ENCODE measurements around the gene OSGEP.

Gene OSGEP

DNA sequence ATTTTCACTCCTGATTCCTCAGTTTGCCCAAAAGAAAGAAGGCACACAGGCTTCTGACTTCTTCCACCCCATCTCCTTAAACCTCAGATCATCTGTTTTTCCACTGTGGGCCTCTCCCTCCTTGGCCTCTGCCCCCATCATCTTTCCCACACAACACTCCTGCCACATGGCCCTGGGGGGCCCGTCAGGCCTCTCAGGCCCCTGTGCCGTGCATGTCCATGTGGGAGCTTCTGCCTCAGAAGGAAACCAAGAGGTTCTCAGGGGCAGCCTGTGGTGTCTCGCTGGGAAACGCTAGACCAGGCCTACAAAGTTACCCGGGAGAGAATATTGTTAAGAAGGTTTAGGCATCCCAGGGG, 26.6 kb downstream of the OSGEP start:
- Histone ChIP-seq H3K9me3 (ENCODE audit: low read length) (no peaks in the 10 kb centered on the region), H3F3A (ENCODE audit: insufficient read depth, low read length) (no peaks in the 10 kb centered on the region), H3K27ac (ENCODE audit: low read depth, low read length, poor library complexity, severe bottlenecking) (no peak overlapping the region), H3K9me2 (ENCODE audit: low read depth, low read length) (no peaks in the 10 kb centered on the region), H4K20me1 (ENCODE audit: insufficient read depth, low read length) (no peaks in the 10 kb centered on the region), H3K36me3 (ENCODE audit: insufficient read depth, low read length) (no peaks in the 10 kb centered on the region), H3K79me2 (ENCODE audit: insufficient read depth, low read length) (no peaks in the 10 kb centered on the region), H3K27me3 (ENCODE audit: insufficient read depth, low read length) (no peaks in the 10 kb centered on the region), H3K4me1 (ENCODE audit: insufficient read depth, low read length, severe bottlenecking) (peaks cover 14% of the 10 kb centered on the region), H3K4me3 (ENCODE audit: low read depth, low read length, poor library complexity, severe bottlenecking) (no peak overlapping the region), H2AFZ (ENCODE audit: low read length) (no peak overlapping the region), H3K9ac (ENCODE audit: low read length) (peak overlapping the region; percentile 24; the same call in 1 of the 2 replicates), H3K4me2 (ENCODE audit: low read length) (peak overlapping the region; percentile 20; the same call in 1 of the 2 replicates)
- TF ChIP-seq, protein P1, sequence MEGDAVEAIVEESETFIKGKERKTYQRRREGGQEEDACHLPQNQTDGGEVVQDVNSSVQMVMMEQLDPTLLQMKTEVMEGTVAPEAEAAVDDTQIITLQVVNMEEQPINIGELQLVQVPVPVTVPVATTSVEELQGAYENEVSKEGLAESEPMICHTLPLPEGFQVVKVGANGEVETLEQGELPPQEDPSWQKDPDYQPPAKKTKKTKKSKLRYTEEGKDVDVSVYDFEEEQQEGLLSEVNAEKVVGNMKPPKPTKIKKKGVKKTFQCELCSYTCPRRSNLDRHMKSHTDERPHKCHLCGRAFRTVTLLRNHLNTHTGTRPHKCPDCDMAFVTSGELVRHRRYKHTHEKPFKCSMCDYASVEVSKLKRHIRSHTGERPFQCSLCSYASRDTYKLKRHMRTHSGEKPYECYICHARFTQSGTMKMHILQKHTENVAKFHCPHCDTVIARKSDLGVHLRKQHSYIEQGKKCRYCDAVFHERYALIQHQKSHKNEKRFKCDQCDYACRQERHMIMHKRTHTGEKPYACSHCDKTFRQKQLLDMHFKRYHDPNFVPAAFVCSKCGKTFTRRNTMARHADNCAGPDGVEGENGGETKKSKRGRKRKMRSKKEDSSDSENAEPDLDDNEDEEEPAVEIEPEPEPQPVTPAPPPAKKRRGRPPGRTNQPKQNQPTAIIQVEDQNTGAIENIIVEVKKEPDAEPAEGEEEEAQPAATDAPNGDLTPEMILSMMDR (IDR thresholded peaks at IDR 0.05; ENCODE audit: low read length) = no peak
- TF ChIP-seq EZH2 (IDR thresholded peaks at IDR 0.05; ENCODE audit: borderline replicate concordance, low read length) = no peak

DNA sequence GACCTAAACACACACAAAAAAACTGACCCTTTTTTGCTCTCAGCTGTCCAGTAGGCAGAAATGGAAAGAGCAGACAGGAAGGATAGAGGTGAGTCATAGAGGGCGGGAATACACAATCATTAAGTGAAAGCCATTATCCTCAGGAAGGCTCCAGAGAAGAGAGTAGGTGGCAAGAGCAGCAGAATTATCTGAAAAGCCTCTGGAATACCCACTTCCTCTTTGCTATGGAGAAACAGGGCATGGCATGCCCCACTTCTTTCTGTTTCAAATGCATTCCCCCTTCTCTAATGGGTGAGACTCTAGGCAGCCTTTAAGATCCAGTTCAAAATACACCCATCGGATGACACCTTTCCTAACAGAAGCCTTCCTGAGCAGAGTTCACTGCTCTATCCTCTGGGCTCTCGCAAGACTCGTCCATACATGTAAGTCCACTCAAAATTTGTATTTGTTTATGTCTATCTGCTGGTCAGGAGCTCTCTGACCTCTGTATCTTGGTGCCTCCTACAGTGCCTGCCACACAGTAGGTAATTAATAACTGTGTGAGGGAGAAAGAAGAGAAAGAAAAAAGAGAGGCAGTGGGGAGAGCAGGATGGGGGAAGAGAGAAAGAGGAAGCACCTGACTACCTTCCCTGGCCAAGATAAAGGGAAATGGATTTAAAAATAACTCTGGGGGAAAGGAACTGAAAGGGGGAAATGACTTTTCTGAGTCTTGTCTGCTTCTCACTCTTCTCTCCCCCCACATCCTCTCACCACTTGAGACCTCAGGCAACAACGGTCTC, 27.2 kb downstream of the OSGEP start:
- no peaks in the 10 kb centered on the region for H3F3A ChIP-seq (ENCODE audit: insufficient read depth, low read length)
- TF ChIP-seq, protein P1 (IDR thresholded peaks at IDR 0.05; ENCODE audit: low read length) = no peak
- no peak for TF ChIP-seq EZH2 (IDR thresholded peaks at IDR 0.05; ENCODE audit: borderline replicate concordance, low read length)
- no peaks in the 10 kb centered on the region for H3K79me2 ChIP-seq (ENCODE audit: insufficient read depth, low read length)
- H4K20me1 ChIP-seq (ENCODE audit: insufficient read depth, low read length) = no peaks in the 10 kb centered on the region
- H3K9me3 ChIP-seq (ENCODE audit: low read length) = no peaks in the 10 kb centered on the region
- peaks cover 14% of the 10 kb centered on the region for H3K4me1 ChIP-seq (ENCODE audit: insufficient read depth, low read length, severe bottlenecking)
- peak overlapping the region; percentile 20; the same call in 1 of the 2 replicates for H3K4me2 ChIP-seq (ENCODE audit: low read length)
- peak overlapping the region; percentile 24; the same call in 1 of the 2 replicates for H3K9ac ChIP-seq (ENCODE audit: low read length)
- no peak overlapping the region for H2AFZ ChIP-seq (ENCODE audit: low read length)
- no peaks in the 10 kb centered on the region for H3K27me3 ChIP-seq (ENCODE audit: insufficient read depth, low read length)
- no peaks in the 10 kb centered on the region for H3K36me3 ChIP-seq (ENCODE audit: insufficient read depth, low read length)
- H3K27ac ChIP-seq (ENCODE audit: low read depth, low read length, poor library complexity, severe bottlenecking) = peak overlapping the region; percentile 31
- H3K4me3 ChIP-seq (ENCODE audit: low read depth, low read length, poor library complexity, severe bottlenecking) = no peak overlapping the region
- H3K9me2 ChIP-seq (ENCODE audit: low read depth, low read length) = no peaks in the 10 kb centered on the region

GRCh38 chr14:20424851-20425250, 29.8 kb downstream of the OSGEP start:
- Histone ChIP-seq H3K4me3 (ENCODE audit: low read depth, low read length, poor library complexity, severe bottlenecking) (no peak overlapping the region), H2AFZ (ENCODE audit: low read length) (no peak overlapping the region), H3K36me3 (ENCODE audit: insufficient read depth, low read length) (no peaks in the 10 kb centered on the region), H3K4me2 (ENCODE audit: low read length) (no peak overlapping the region), H3K27ac (ENCODE audit: low read depth, low read length, poor library complexity, severe bottlenecking) (no peak overlapping the region), H3K9me2 (ENCODE audit: low read depth, low read length) (no peaks in the 10 kb centered on the region), H3K4me1 (ENCODE audit: insufficient read depth, low read length, severe bottlenecking) (peaks cover 14% of the 10 kb centered on the region), H3K79me2 (ENCODE audit: insufficient read depth, low read length) (no peaks in the 10 kb centered on the region), H3K9ac (ENCODE audit: low read length) (no peak overlapping the region), H3F3A (ENCODE audit: insufficient read depth, low read length) (no peaks in the 10 kb centered on the region), H4K20me1 (ENCODE audit: insufficient read depth, low read length) (no peaks in the 10 kb centered on the region), H3K27me3 (ENCODE audit: insufficient read depth, low read length) (no peaks in the 10 kb centered on the region), H3K9me3 (ENCODE audit: low read length) (no peaks in the 10 kb centered on the region)
- TF ChIP-seq, protein P1 (IDR thresholded peaks at IDR 0.05; ENCODE audit: low read length) = no peak
- no peak for TF ChIP-seq EZH2 (IDR thresholded peaks at IDR 0.05; ENCODE audit: borderline replicate concordance, low read length)
